ENCODE data around the gene PRKCA.
A peak's percentile ranks its signal among the peaks of the same experiment; 100 is the strongest.

Gene PRKCA

GRCh38 chr17:66714046-66715023 lies 411.9 kb downstream of the PRKCA start:
- no peak for TF ChIP-seq CTCF (conservative IDR thresholded peaks at IDR 0.05; ENCODE audit: low read length)
- no peak overlapping the region for H3K4me3 ChIP-seq (ENCODE audit: low read length)
- no peak for DNase-seq (ENCODE audit: low read depth)

- no peak for TF ChIP-seq CTCF (conservative IDR thresholded peaks at IDR 0.05; ENCODE audit: low read length)
- DNase-seq (ENCODE audit: low read depth): no peak
- no peak overlapping the region for H3K4me3 ChIP-seq (ENCODE audit: low read length)
Measured at GRCh38 chr17:66715076-66715675, 412.8 kb downstream of the PRKCA start.

- peak; percentile 65 for DNase-seq (ENCODE audit: low read depth)
- TF ChIP-seq CTCF (conservative IDR thresholded peaks at IDR 0.05; ENCODE audit: low read length): peak; percentile 75
- H3K4me3 ChIP-seq (ENCODE audit: low read length): no peak overlapping the region
Measured at GRCh38 chr17:66715745-66716156, 413.3 kb downstream of the PRKCA start.

- TF ChIP-seq CTCF (conservative IDR thresholded peaks at IDR 0.05; ENCODE audit: low read length): no peak
- H3K4me3 ChIP-seq (ENCODE audit: low read length): no peak overlapping the region
- DNase-seq (ENCODE audit: low read depth): no peak
Measured at GRCh38 chr17:66716236-66717026, 414.0 kb downstream of the PRKCA start.

- TF ChIP-seq CTCF (conservative IDR thresholded peaks at IDR 0.05; ENCODE audit: low read length): no peak
- no peak overlapping the region for H3K4me3 ChIP-seq (ENCODE audit: low read length)
- DNase-seq (ENCODE audit: low read depth): no peak
Measured at GRCh38 chr17:66717641-66718058, 415.2 kb downstream of the PRKCA start.

- DNase-seq (ENCODE audit: low read depth): no peak
- H3K4me3 ChIP-seq (ENCODE audit: low read length): no peak overlapping the region
- TF ChIP-seq CTCF (conservative IDR thresholded peaks at IDR 0.05; ENCODE audit: low read length): no peak
Measured at GRCh38 chr17:66720027-66720426, 417.6 kb downstream of the PRKCA start.
